ENCODE results near the gene PLD4. TPM values are rescaled to one million over a fixed set of nuclear protein-coding genes. Genes with fewer than 3 reads are reported as not detected.

Gene PLD4
- total and polyA plus RNA-seq, 2 of the 8 experiments (the other 6 are each of a cell fraction or from before 2014, with no cell fraction given): 0.05 TPM; not detected in 1

DNA sequence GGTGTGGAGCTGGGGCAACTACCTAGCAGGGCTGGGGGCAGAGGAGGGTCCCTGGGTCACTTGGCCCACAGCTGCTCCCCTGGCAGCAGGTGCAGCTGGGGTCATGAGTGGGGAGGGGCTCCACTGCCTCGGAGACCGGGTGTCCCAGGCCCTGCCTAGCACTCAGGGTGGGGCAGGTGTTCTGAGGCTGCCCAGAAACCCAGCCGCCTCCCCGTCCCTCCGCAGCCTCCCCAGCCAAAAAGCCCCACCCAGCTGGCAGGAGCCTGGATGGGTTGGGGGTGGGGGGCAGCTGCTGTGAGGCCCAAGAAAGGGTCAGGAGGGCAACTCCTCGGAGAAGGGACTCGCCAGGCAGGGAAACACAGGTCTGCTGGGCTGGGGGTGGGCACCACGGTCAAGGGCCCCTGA is 42.3 kb downstream of the PLD4 start:
- ChIA-PET POLR2A (ENCODE audit: partially characterized antibody) (interaction anchor here (1.2 kb wide), 1 partner anchor 123 kb away, joined by 3 read pairs; no protein-coding TSS in a partner anchor), CTCF (ENCODE audit: partially characterized antibody) (interaction anchor here (0.7 to 11.5 kb wide), 5 partner anchors 10 to 78 kb away, joined by 3 to 161 read pairs (median 5); no protein-coding TSS in a partner anchor)
- peak overlapping the region; percentile 20 to 56 (median 36); a peak in 7 of 8 replicates for H3K4me3 ChIP-seq (ENCODE audit: extremely low read depth in 1 of 4, insufficient read depth in 2 of 4, low read depth in 3 of 4, low read length in 4 of 4)
- peaks cover 0 to 13% (median 6%) of the 10 kb centered on the region in 4 experiments; a peak in 3 of 7 replicates for H3K27me3 ChIP-seq (replicated peaks in 1 of 4; ENCODE audit: control insufficient read depth in 3 of 4, extremely low read depth in 1 of 4, insufficient read depth in 3 of 4, low read length in 3 of 4)
- H3K79me1 ChIP-seq (ENCODE audit: low read depth, low read length): no peaks in the 10 kb centered on the region
- H4K20me1 ChIP-seq (replicated peaks in 1 of 2; ENCODE audit: control insufficient read depth in 1 of 2, insufficient read depth in 2 of 2, low read length in 2 of 2): no peaks in the 10 kb centered on the region
- no peaks in the 10 kb centered on the region for H3K36me3 ChIP-seq (ENCODE audit: control insufficient read depth in 2 of 4, insufficient read depth in 4 of 4, low read length in 3 of 4)
- H3K18ac ChIP-seq (ENCODE audit: extremely low read depth, low read length): peak overlapping the region; percentile 55; the same call in 1 of the 2 replicates
- H3K9me3 ChIP-seq (ENCODE audit: insufficient read depth in 2 of 2, low read depth in 1 of 2, low read length in 1 of 2): no peaks in the 10 kb centered on the region
- H4K8ac ChIP-seq (ENCODE audit: extremely low read depth, insufficient read depth, low read length): no peak overlapping the region
- H2BK12ac ChIP-seq (ENCODE audit: low read depth, low read length): peak overlapping the region; percentile 77; the same call in 1 of the 2 replicates
- no peak overlapping the region for H3K56ac ChIP-seq (replicated peaks; ENCODE audit: insufficient read length, low read depth, low read length)
- no peak overlapping the region for H4K5ac ChIP-seq (ENCODE audit: insufficient read length, low read depth, low read length)
- H3K4me1 ChIP-seq (replicated peaks in 1 of 4; ENCODE audit: control insufficient read depth in 3 of 4, insufficient read depth in 4 of 4, low read length in 3 of 4): peaks cover 0 to 25% (median 15%) of the 10 kb centered on the region in 4 experiments; a peak in 6 of 7 replicates
- 0 out of 2 replicates have a peak overlapping the region, but pooled peaks have one; percentile 69 for H2BK5ac ChIP-seq (ENCODE audit: low read depth, low read length)
- no peak overlapping the region for H3K23ac ChIP-seq (ENCODE audit: insufficient read length)
- H3K4me2 ChIP-seq (ENCODE audit: insufficient read depth in 1 of 2, low read depth in 2 of 2, low read length in 2 of 2): peak overlapping the region; percentile 67 to 98
- H3K27ac ChIP-seq (ENCODE audit: low read depth, low read length): no peak overlapping the region
- H2AFZ ChIP-seq (ENCODE audit: low read length): no peak overlapping the region; the same call in 1 of the 2 replicates
- H3K79me2 ChIP-seq (ENCODE audit: control insufficient read depth in 1 of 2, insufficient read depth in 2 of 2, low read length in 2 of 2): no peaks in the 10 kb centered on the region
- no peak overlapping the region; a peak in 1 of 7 replicates for H3K9ac ChIP-seq (replicated peaks in 1 of 4; ENCODE audit: extremely low read depth in 1 of 4, low read depth in 3 of 4, low read length in 3 of 4)
- no peak overlapping the region for H2BK120ac ChIP-seq (replicated peaks; ENCODE audit: low read depth, low read length)
- no peak for DNase-seq (ENCODE audit: low read depth in 1 of 2, low spot score in 2 of 2)
- H4K91ac ChIP-seq (replicated peaks; ENCODE audit: insufficient read length, low read length): peak overlapping the region; percentile 85
- H3K23me2 ChIP-seq (ENCODE audit: low read depth, low read length): peaks cover 5% of the 10 kb centered on the region
- no peak overlapping the region for H3K14ac ChIP-seq (ENCODE audit: insufficient read length)
- H2BK20ac ChIP-seq (ENCODE audit: low read length): no peak overlapping the region
- no peak for FAIRE-seq
- 65% methylated on average over 8 of the region's 8 CpGs; no CpG with 5 or more reads in 1 of the 2 experiments for WGBS, 2 experiments (ENCODE audit: extremely low coverage in 1 of 2, insufficient coverage in 1 of 2, insufficient read length in 1 of 2, insufficient replicate concordance in 2 of 2, low coverage in 1 of 2, low lambda C conversion rate in 2 of 2, missing lambda C conversion rate in 1 of 2)
- H2AK5ac ChIP-seq (ENCODE audit: low read depth, low read length): no peak overlapping the region
- no peak overlapping the region for H2BK15ac ChIP-seq (ENCODE audit: low read length)
- no peak overlapping the region for H3K4ac ChIP-seq (replicated peaks; ENCODE audit: insufficient read length, low read depth, low read length)
- TF ChIP-seq POU5F1 (IDR thresholded peaks at IDR 0.05; ENCODE audit: low read depth, low read length): no peak
- no peak for TF ChIP-seq CEBPB (IDR thresholded peaks at IDR 0.05; ENCODE audit: low read depth, low read length)
- TF ChIP-seq, protein P1, sequence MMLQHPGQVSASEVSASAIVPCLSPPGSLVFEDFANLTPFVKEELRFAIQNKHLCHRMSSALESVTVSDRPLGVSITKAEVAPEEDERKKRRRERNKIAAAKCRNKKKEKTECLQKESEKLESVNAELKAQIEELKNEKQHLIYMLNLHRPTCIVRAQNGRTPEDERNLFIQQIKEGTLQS (IDR thresholded peaks at IDR 0.05; ENCODE audit: insufficient read depth, low read depth, low read length): no peak
- TF ChIP-seq, protein P2, sequence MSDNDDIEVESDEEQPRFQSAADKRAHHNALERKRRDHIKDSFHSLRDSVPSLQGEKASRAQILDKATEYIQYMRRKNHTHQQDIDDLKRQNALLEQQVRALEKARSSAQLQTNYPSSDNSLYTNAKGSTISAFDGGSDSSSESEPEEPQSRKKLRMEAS (IDR thresholded peaks at IDR 0.05): no peak
- TF ChIP-seq SIX5 (IDR thresholded peaks at IDR 0.05; ENCODE audit: low read depth, low read length): no peak
- no peak for TF ChIP-seq ZNF274 (IDR thresholded peaks at IDR 0.05; ENCODE audit: borderline replicate concordance, extremely low read depth, low read length)
- no peak for TF ChIP-seq SIN3A (conservative IDR thresholded peaks at IDR 0.05 in 1 of 2, IDR thresholded peaks at IDR 0.05 in 1 of 2; ENCODE audit: low read depth in 1 of 2, low read length in 2 of 2)
- no peak for TF ChIP-seq BACH1 (IDR thresholded peaks at IDR 0.05; ENCODE audit: low read length)
- no peak for TF ChIP-seq CHD1 (IDR thresholded peaks at IDR 0.05; ENCODE audit: low read depth, low read length)
- no peak for TF ChIP-seq CHD2 (IDR thresholded peaks at IDR 0.05; ENCODE audit: low read length)
- TF ChIP-seq SP2 (IDR thresholded peaks at IDR 0.05; ENCODE audit: low read length): no peak
- TF ChIP-seq HDAC6 (IDR thresholded peaks at IDR 0.05; ENCODE audit: low read depth, low read length): no peak
- no peak for TF ChIP-seq RBBP5 (IDR thresholded peaks at IDR 0.05; ENCODE audit: borderline replicate concordance, low read depth, low read length)
- TF ChIP-seq TEAD4 (IDR thresholded peaks at IDR 0.05; ENCODE audit: low read depth, low read length): no peak

All from H1 (cell line).